Mononuclear cell (primary cell): ENCODE data around the gene SDF2. TPM values are rescaled to one million over a fixed set of nuclear protein-coding genes. Genes with fewer than 3 reads are reported as not detected.
"Not testable (repeated sequence)": the region's sequence is repeated elsewhere in the genome, so short reads cannot be mapped to it uniquely, and the experiment has no call there.

Source experiments
- H3K27me3 ChIP-seq: 2 replicates; pipeline ENCODE4 v1.6.0; 2011; ENCODE audit warnings: low read length, control low read depth; ENCODE audit not compliant: insufficient read depth
- H3K4me1 ChIP-seq: 2 replicates; pipeline ENCODE4 v1.5.1; 2011; ENCODE audit warnings: mild to moderate bottlenecking, low read length, control low read depth; ENCODE audit not compliant: insufficient read depth
- H3K4me3 ChIP-seq: 2 replicates; pipeline ENCODE4 v1.5.1; 2011; ENCODE audit warnings: mild to moderate bottlenecking, low read length, moderate library complexity
- H3K9me3 ChIP-seq: 2 replicates; pipeline ENCODE4 v1.5.1; 2011; ENCODE audit warnings: low read depth, mild to moderate bottlenecking, control low read depth, low read length
- total RNA-seq: library from RNA; depleted of rRNA; stranded (reverse); fragments of >200 nt; gene quantifications from one replicate; pipeline ENCODE4 v1.2.3, GENCODE V29; 2012

SDF2 gene
- total RNA-seq, 1 donor: 31.3 TPM

DNA sequence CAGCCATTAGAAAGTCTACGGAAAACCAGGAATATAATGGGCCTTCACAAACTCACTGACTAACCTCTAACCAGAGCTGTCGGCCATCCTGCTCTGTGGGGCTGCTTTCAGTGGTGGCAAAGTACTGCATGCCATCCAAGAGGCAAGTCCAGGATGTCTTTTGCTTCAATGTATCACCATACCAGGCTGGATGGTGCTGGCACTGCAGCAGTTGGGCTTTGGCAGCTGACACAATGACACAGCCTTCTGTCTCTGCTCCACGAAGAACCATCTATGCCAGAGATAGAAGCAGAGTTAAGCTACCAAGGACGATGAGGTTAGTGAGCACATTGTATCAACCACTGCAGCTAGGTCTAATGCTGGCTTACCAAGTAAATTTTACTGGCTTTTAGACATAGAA is 38.0 kb downstream of the SDF2 start:
- H3K4me1 ChIP-seq: no peaks in the 10 kb centered on the region

DNA sequence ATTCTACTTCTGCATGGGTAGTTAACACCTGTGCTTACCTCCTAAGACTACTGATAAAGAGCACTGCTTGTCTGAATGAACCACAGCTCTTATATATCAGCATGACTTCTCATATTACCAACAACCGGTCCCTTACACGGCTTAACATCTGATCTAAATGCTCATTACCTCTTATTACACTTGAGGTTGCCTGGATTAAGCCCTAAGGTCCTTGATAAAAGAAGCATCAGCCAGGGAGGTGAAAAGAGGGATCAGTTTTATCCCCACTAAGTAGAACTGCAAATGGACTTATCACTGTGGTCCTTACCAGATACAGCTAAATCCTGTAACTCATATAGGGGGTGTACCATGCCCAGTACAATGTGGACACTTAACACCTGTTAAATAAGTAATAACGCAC is 39.5 kb downstream of the SDF2 start:
- H3K4me1 ChIP-seq: no peaks in the 10 kb centered on the region
- no peaks in the 10 kb centered on the region for H3K9me3 ChIP-seq

More for the DNA sequence above, 38.0 kb downstream of the SDF2 start:
- Histone ChIP-seq H3K9me3 (no peaks in the 10 kb centered on the region), H3K27me3 (no peaks in the 10 kb centered on the region), H3K4me3 (no peak overlapping the region)

GRCh38 chr17:28620010-28620409 is 41.7 kb downstream of the SDF2 start:
- H3K4me1 ChIP-seq: no peaks in the 10 kb centered on the region
- H3K9me3 ChIP-seq: no peaks in the 10 kb centered on the region
- no peaks in the 10 kb centered on the region for H3K27me3 ChIP-seq
- no peak overlapping the region for H3K4me3 ChIP-seq

More for the DNA sequence above, 39.5 kb downstream of the SDF2 start:
- Histone ChIP-seq H3K4me3 (no peak overlapping the region), H3K27me3 (no peaks in the 10 kb centered on the region)

- H3K4me3 ChIP-seq: no peak overlapping the region
- no peaks in the 10 kb centered on the region for H3K27me3 ChIP-seq
- no peaks in the 10 kb centered on the region for H3K9me3 ChIP-seq
- peaks cover 5% of the 10 kb centered on the region for H3K4me1 ChIP-seq
These were observed 43.2 kb downstream of the SDF2 start for GRCh38 chr17:28618464-28618863.

DNA sequence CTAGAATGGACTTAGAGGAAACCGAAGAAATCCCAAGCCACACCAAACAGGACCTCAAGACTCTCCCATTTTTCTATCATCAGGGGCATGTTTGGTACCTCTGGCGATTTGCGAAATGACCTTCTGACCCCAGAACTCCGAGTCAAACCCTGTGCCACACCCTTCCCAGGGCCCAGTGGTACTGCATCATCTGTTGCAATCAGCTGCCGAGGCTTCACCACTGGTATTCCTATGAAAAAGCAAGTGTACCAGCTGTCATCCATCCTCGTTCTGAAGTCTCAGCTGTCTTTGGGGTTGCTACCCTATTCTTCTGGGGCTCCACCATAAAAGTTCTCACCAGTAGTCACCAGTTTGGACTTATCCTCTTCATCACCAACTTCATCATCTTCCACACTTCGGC is 45.4 kb downstream of the SDF2 start:
- Histone ChIP-seq H3K4me1 (peaks cover 5% of the 10 kb centered on the region), H3K9me3 (no peaks in the 10 kb centered on the region), H3K4me3 (no peak overlapping the region), H3K27me3 (no peaks in the 10 kb centered on the region)

DNA sequence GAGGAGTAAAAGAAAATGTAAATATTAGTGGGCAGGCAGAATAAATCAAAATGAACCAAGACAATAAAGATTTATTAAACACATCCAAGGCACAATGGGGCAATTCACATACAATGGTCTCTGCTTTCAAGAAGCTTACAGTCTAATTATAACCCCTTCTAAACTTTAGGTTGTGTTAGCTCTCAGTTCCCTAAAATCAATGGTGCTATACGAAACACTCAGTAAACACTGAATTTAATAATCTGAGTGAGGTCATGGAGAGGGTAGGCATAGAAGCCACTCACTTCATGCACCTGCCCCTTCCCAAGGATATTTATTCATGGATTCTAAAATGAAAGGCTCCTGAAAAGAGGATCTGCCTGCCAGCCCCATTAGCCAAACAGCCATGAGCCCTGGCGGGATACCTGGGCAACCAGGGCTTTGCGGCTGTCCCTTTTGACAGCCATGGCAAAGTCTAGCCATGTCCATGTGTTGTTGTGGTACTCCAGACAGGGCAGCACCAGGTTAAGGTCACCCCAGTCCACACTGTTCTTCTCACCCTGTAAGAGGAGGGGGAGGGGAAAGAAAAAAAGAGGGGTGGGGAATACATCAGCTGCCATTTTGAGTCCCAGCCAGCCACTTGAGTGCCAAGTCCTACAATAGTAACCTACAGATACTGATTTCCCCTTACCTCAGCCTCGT is 46.3 kb downstream of the SDF2 start:
- Histone ChIP-seq H3K4me1 (peaks cover 5% of the 10 kb centered on the region), H3K4me3 (no peak overlapping the region), H3K27me3 (no peaks in the 10 kb centered on the region), H3K9me3 (no peaks in the 10 kb centered on the region)

DNA sequence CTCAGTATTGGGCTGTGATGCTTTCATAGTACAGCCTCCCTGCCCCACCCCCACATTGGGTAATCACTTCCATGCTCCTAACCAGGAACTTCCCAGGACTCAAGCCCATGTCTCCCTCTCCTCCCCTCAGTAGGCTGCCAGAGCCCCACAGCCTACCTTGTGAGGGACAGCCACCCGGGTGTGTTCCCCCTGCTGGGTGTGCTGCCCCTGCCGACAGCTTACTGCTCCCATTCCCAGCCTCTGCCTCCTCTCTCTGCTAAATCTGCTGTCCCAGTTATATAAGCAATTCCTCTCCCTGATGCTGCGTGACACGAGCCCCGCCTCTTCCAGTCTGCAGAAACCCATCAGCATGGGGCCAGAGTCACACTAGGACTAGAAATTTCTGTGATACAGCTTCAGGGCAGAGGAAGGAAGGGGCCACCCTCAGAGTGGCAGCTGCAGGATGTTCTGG is 47.8 kb downstream of the SDF2 start, which contains the start of gene RSKR:
TSS of gene RSKR (minus strand) at position 255 of the 451 bp plus-strand sequence. CDS start at position 231, 24 bp downstream.
- H3K4me3 ChIP-seq: no peak within 1 kb of the TSS
- H3K9me3 ChIP-seq: no peaks in the 10 kb centered on the region
- H3K27me3 ChIP-seq: no peaks in the 10 kb centered on the region
- peaks cover 5% of the 10 kb centered on the region for H3K4me1 ChIP-seq

DNA sequence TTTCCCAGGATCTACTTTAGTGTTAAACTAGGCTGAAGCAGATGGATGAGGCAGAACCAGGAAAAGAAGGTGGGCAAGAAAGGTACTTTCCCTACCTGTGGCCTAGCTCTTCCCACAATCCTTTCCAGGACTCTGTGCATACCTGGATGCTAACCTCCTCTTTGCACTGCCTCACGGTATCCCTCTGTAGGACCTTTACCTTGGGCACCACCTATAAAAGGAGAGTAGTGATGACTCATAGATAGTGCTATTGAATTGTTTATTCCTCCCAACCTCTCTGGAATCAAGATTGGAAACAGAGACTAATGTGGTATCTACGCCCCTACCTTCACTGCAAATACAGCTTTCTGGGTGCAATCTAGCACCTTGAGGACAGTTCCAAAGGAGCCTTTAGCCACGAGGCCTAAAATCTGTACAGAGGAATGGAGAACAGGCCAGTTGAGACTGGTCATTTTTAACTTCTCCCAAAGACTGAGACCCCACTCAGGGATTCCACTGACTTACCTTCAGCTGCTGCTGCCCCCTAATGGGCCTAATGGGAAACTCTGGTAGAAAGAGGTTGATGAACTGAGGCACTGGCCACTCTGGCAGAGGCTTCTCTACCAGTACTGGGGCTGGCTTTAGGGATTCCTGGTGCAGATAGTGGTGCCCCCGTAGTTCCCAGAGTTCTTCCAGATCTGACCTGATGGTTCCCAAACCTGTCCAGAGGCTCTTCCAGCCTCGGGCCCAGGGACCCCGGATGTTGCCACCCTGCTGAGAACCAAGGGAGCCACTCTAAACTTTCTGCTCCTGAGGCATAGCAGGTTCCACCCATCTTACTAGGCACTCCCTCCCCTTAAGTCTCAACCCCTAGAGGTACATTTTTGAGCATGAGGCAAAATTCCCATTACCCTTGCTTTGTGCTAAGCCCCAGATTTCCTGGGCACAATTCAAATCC is 48.5 kb downstream of the SDF2 start:
- no peaks in the 10 kb centered on the region for H3K27me3 ChIP-seq
- no peak overlapping the region for H3K4me3 ChIP-seq
- peaks cover 5% of the 10 kb centered on the region for H3K4me1 ChIP-seq
- no peaks in the 10 kb centered on the region for H3K9me3 ChIP-seq

GRCh38 chr17:28612531-28612930 is 49.2 kb downstream of the SDF2 start:
- Histone ChIP-seq H3K27me3 (no peaks in the 10 kb centered on the region), H3K4me3 (no peak overlapping the region), H3K4me1 (peaks cover 5% of the 10 kb centered on the region), H3K9me3 (no peaks in the 10 kb centered on the region)

- H3K27me3 ChIP-seq: no peaks in the 10 kb centered on the region
- no peaks in the 10 kb centered on the region for H3K9me3 ChIP-seq
- no peak overlapping the region for H3K4me3 ChIP-seq
- H3K4me1 ChIP-seq: peaks cover 5% of the 10 kb centered on the region
These were observed 51.3 kb downstream of the SDF2 start for GRCh38 chr17:28610376-28610775.

DNA sequence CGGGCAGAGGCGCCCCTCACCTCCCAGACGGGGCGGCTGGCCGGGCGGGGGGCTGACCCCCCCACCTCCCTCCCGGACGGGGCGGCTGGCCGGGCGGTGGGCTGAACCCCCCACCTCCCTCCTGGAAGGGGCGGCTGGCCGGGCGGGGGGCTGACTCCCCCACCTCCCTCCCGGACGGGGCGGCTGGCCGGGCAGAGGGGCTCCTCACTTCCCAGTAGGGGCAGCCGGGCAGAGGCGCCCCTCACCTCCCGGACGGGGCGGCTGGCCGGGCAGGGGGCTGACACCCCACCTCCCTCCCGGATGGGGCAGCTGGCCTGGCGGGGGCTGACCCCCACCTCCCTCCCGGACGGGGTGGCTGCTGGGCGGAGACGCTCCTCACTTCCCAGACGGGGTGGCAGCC is 57.7 kb downstream of the SDF2 start:
- not testable (repeated sequence) for H3K27me3 ChIP-seq, H3K9me3 ChIP-seq, H3K4me1 ChIP-seq, H3K4me3 ChIP-seq

DNA sequence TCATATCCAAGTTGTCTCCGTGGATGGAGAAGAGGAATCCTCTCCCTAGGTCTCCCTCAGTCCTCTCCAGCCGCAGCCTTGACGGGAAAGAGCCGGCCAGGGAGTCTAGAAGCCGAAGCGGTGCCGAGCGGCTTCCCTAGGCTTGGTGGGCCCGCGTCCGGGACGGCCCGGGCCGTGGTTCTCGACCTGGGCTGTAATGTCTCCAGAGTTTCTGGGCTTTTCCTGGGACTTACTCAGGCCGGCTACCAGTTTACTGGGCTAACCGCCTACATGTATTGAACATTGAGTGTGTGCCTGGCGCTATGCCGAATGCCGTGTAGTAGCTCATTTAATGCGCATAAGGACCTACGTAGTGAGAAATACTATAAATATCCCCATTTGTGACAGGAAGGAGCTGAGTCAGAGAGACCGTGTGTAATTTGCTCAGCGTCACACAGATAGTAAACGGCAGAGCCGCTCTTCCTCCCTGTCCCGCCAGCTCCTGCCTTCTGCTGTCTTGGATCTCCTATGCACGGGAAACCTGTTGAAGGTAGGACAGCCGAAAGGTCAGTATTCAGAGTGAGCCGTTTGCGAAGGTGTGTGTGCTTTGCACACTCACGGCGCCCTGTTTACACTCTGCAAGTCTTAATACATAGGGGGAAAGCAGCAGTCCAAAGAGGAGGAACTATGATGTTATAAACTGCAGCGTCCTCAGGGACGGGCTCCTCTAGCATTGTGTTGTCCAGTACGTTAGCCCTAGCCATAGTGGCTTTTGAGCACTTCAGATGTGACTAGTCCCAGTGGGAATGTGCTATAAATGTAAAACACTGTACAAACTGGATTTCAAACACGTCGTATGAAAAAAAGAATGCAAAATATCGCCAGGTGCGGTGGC is 62.2 kb downstream of the SDF2 start:
- peak overlapping the region; percentile 64 for H3K4me3 ChIP-seq
- no peaks in the 10 kb centered on the region for H3K27me3 ChIP-seq
- peaks cover 21% of the 10 kb centered on the region for H3K4me1 ChIP-seq
- H3K9me3 ChIP-seq: no peaks in the 10 kb centered on the region

GRCh38 chr17:28598799-28599310 is 62.9 kb downstream of the SDF2 start, which contains the start of gene SPAG5:
TSS of gene SPAG5 (minus strand) at chr17:28599025. CDS start at chr17:28598946, 79 bp downstream.
- no peaks in the 10 kb centered on the region for H3K27me3 ChIP-seq
- H3K4me3 ChIP-seq: peak within 1 kb of the TSS; percentile 64
- H3K4me1 ChIP-seq: peaks cover 21% of the 10 kb centered on the region
- no peaks in the 10 kb centered on the region for H3K9me3 ChIP-seq

- H3K9me3 ChIP-seq: no peaks in the 10 kb centered on the region
- peak overlapping the region; percentile 64 for H3K4me3 ChIP-seq
- H3K4me1 ChIP-seq: peaks cover 21% of the 10 kb centered on the region
- H3K27me3 ChIP-seq: no peaks in the 10 kb centered on the region
These were observed 63.3 kb downstream of the SDF2 start for GRCh38 chr17:28598389-28598788.
